GM18951 (cell line): ENCODE data around the gene RNF144A.

Experiments
- POLR2A ChIP-seq: IDR thresholded peaks from 4 replicates; pipeline ENCODE4 v1.6.1; 2011; ENCODE audit warnings: mild to moderate bottlenecking; ENCODE audit not compliant: insufficient read length, insufficient read depth; ENCODE audit errors: extremely low read depth
- in situ Hi-C: fragments of 300-500 bp; cut with MboI; formaldehyde crosslinking; loops from one replicate; pipeline ENCODE4 v1.12.0; 2022; ENCODE audit warnings: low sequenced_read_pairs, mixed read lengths, inconsistent platforms; ENCODE audit not compliant: unreplicated experiment

The RNF144A gene

DNA sequence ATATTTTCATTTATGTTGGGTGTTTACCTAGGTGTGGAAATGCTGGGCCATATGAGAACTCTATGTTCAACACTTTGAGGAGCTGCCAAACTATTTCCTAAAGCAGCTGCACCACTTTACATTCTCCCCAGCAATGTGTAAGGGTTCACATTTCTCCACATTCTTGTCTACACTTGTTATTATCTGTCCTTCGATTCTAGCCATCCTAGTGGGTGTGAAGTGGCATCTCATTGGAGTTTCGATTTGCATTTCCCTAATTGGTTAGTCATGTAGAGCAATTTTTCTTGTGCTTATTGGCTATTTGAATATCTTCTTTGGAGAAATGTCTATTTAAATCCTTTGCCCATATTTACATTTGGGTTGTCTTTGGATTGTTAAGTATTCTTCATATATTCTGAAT, 21.9 kb downstream of the RNF144A start:
- in situ Hi-C loops: no loop called here
- TF ChIP-seq POLR2A: no peak

DNA sequence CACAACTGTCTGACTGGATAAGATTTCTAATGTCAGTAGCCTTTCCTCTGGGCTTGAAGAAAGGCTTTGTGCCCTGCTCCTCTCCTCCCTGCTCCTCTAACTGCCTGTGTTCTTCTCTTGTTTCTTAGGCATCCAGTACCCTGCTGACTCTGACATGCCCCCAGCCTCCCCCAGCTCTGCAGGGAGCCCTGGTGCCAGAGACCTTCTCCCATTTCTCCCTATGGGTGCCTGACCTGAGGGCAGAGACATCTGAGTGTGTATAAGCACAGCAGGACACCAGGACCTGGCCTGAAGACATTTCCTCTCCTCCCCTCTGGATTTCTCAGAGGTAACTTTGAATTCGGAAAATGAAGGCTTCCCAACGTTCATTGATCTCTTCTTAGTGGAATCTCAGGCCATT, 23.6 kb downstream of the RNF144A start:
- no peak for TF ChIP-seq POLR2A
- in situ Hi-C loops: no loop called here

DNA sequence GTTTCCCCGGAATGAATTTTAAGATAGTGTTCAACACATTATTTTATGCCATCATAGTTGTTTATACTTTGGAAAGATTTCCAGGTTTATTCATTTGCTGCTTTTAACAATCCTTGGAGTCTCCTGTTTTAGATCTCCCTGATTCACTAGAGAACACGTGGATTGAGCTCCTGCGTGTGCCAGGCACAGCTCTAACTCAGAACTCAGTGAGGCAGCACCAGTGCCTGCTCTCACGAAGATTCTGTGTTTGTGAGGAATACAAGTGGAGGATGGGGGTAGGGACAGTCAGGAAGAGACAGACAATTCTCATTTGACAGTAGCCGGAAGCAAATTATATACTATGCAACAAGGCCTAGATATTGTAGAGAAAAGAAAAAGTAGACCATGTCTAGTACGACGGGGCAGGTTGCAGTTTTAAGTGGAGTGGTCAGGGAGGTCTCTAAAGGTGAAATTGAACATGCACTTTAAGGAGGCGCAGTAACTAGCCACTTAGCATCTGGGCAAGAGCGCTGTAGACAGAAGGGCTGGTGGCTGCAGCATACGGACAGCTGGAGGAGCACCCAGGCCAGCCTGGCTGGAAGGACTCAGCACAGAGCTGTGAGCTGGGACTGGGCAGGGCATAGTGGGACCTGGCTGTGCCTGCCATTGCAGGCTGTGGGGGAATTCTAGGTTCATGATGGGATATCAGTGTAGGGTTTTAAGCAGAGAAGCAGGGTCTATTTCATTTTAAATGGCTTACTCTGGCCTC, 24.3 kb downstream of the RNF144A start:
- in situ Hi-C loops: no loop called here
- no peak for TF ChIP-seq POLR2A

DNA sequence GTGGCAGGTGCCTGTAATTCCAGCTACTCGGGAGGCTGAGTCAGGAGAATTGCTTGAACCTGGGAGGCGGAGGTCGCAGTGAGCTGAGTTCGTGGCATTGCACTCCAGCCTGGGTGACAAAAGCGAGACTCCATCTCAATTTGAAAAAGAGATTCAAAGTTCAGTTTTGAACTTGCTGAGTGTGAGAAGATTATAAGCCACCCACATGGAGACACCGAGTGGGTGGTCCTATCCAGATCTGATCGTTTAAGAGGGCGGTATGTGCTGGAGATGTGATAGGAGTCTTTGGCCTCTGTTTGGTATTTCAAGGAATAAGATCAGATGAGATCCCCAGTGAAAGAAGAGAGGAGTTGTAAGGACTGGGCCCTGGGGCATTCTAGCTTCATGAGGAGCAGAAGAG, 25.6 kb downstream of the RNF144A start:
- no peak for TF ChIP-seq POLR2A
- in situ Hi-C loops: no loop called here

DNA sequence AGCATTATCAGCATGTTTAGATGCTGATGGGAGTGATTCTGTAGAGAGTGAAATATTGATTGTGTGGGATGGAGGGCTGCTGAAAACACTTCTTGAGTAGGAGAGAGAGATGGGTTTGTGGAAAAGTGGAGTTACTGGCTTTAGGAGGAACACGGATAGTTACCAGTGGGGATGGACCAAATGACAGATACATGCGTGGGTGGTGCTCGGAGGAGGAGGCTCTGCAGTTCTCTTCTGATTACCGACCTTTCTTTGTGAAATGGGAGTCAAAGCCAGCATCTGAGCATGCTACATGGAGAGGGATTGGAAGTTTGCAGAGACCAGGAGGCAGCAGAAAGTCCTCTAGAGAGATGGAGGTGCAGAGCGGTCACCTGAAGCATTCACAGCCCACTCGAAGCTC, 26.3 kb downstream of the RNF144A start:
- in situ Hi-C loops: no loop called here
- no peak for TF ChIP-seq POLR2A

DNA sequence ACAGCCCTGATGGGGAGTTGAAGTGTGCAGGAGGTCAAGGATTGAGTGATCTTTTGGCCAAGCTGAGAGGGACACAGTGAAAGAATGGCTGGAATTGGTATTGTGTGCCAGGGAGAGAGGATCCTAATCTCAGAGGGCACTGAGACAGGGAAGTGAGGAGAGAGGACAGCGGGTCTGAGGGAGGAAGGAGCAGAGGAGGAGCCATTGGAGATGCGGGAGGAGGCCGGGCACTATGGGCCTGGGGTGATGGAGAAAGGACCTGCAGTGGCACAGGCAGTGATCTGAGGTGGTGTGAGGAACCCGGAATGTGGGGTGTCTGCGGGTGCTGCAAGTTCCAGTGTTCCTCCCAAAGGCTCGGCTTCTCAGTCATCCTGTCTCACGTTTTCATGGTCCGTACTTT, 26.8 kb downstream of the RNF144A start:
- in situ Hi-C loops: no loop called here
- no peak for TF ChIP-seq POLR2A

DNA sequence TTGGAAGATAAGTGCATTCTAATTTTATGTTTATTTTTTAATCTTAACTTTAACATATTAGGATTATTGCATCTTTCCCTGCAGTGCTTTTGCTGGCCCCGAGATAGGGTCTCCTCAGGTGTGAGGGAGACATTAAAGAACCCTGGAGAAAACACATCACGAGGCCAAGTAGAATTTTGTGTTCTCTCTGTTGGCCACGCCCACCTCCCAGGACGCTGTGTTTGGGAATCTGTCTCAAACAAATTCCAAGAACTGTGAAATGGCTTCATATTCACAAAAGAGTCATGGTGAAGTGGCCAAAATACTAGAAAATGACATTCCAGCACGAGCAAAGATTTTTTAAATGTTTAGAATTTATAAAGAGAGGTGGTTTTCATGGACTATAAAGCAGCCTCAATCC, 27.3 kb downstream of the RNF144A start:
- in situ Hi-C loops: no loop called here
- no peak for TF ChIP-seq POLR2A

DNA sequence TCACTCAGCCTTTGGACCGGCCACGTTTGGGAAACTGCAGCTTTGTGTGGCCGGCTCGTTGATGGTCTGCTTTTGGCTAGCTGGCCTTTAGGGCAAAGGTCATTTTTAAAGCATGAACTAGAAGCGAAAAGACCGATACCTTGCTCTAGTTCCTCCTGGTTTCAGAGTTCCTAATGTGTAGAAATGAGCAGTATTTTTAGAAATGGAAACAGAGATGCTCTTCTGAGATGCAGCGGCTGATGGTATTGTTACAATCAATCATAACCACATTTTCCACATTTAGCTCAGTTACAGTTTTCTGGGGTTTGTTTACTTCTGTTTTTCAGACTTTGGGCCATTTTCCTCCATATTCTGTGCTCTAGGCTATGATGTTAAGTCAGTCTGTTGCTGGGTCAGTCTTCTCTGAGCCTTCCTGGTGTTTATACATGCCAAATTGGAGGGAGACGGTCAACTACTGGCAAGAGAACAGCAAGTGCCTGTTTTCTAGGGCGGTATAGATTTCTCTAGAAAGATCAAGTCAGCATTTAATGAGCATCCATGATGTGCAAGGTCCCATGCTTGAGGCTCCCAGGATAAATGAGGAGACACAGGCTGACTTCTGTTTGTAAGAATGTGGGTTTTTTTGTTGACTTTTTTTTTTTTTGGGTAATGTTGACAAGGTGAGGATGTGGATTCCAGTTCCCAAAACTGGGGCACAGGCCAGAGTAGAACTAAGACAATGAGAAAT, 28.0 kb downstream of the RNF144A start:
- in situ Hi-C loops: no loop called here
- TF ChIP-seq POLR2A: no peak

DNA sequence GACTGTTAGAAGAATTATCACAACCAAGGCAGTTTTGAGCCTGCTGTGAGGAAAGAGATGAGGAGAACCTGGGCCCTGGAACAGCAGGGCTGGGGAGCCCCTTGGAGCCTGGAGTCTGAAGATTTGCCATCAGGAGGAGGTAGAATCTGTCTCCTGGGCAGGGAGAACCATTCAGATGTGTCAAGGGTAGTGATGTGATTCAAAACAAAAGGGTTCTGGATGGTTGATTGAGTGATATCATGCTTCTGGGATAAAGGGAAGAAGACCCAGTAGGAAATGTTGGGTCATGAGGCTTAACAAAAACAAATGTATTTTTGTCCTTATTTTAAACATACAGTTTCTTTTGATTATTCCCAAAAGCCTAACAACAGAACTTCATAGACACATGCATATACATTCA, 28.6 kb downstream of the RNF144A start:
- in situ Hi-C loops: no loop called here
- TF ChIP-seq POLR2A: no peak

DNA sequence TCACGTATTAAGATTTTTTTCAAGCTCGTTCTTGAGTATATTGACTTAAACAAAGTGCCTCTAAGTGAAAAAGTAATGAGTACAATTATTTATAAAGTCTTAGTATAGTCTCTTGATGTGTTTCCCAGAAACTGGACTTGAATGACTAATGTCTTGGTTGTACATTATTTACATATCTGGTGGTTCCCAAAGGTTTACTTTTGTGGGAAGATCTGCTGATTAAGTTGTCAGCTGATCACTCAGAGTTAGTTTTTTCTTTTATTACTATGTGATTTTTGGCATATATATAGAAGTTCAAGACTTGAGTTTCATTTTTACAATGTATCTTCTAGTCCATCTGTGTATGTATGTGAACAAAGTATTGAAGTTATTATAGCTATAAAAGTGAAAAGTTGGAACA, 29.5 kb downstream of the RNF144A start:
- no peak for TF ChIP-seq POLR2A
- in situ Hi-C loops: no loop called here

DNA sequence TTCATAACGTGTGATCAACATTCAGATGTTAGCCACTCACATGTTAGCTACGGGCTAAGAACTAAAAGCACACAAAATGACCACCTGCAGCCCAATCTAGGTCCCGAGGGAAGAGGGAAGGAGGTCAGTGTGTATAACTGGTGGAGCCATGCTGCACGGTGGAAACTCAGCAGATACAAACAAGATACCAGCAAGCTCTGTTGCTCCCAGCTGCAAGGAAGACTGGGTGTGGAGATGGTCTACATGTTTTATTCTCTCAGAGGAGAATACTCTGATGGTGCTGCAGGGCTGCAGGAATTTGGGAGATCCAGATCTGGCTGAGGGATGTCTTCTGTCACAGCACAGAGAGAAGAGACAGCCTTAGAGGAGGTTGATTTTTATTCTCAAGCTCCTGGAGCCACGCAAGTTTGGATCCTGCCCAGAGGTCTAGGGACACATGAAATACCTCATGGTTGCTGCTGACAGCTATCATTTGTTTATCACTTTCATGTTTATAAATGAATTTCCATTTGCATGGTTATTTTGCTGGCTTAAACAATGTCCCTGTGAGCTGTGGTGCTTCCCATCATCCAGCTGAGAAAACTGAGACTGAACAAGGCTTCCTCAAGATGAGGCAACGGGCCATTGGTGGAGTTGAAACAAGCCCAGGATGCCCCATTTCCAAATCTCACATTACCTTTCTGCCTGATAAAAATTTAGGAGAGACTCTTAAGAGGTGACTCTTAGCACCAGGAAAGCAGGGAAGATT, 30.9 kb downstream of the RNF144A start:
- in situ Hi-C loops: no loop called here
- TF ChIP-seq POLR2A: no peak

DNA sequence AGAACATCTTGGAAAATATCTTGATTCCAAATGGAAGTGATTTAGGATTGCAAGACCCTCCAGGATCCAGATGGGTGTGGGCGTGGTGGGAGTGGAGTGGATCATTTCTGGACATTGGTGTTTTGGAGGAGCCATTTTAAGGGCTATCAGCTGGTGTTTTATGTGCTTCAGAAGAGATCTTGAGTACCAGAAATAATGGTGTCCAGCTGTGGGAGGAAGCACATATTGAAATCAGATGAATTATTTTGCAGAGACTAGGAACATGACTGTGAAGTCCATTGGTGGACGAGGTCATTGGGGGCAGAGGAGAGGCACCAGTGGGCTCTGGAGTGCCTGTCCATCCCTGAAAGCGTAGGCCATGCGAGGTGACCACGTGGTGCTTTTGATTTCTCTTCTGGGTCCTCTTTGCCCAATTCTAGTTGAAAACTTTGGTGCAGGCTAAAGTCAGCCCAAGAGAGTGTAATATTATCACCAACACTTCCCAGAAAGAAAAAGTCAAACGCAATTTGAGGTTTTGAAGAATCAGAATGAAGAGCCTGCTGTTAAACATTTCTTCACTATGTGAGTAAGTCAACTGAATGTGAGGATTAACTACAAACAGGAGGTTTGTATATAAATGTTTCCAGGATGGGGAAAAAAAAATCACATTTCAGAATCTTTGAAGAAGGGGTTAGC, 31.6 kb downstream of the RNF144A start:
- in situ Hi-C loops: no loop called here

DNA sequence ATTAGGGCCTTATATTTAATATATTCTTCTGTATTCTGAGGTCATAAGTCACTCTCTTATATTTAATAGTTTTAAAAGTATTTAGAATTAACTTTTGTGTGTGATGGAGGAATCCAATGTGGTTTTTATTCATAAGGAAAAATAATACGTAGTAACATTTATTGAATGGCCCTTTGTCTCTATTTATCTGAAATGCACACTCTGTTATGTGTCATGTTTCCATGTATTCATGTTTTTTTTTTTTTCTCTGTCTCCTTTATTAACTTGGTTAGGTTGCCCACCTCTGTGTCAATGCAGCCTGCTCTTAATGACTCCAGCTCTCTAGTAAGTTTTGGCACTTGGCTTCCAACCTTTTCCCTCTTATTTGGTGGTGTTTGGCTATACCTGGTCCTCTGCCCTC, 33.8 kb downstream of the RNF144A start:
- TF ChIP-seq POLR2A: no peak
- in situ Hi-C loops: no loop called here

More for the DNA sequence above, 31.6 kb downstream of the RNF144A start:
- no peak for TF ChIP-seq POLR2A
